Measurements from ENCODE around the gene OSER1.
"Not testable (repeated sequence)": the region's sequence is repeated elsewhere in the genome, so short reads cannot be mapped to it uniquely, and the experiment has no call there.

OSER1 gene
- total RNA-seq = 88.9 to 137 (median 117) reads per million in 4 donors

DNA sequence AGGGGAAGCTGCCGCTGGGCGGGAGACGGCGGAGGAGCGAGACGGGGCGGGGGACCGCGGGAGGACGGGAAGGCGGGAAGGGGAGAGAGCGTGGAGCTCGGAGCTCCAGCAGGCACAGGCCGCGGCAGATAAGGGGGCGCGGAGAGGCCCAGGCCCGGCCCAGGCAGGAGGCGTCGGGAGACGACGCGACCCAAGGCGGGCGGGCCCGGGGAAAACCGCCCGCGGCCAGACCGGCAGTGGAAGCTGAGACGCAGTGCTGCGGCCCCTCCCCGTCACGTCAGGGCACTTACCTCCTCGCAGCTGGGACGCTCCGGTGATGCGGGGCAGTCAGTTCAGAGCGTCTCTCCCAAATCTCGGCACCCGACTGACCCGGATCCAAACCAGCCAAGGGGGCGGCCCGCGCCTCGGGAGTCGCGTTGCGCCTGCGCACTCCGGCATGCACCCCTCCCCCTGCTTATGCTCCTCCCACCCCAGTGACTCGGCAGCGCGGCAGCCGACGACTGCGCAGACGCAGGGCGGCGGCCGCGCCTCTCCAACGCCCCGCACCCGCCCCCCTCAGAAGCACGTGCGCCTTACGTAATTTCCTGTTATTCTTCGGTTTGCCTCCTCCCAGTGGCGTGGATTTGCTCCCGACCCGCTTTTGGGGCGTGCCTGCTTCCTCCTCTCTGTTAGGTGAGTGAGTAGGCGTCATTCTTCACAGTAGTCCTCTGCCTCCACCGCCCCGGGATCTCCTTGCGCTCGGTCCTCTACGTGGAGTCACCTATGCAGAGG, at the start of gene OSER1:
Gene OSER1, minus strand, starts transcription at position 366 of the 771 bp plus-strand sequence. CDS start 3,814 bp downstream, outside the sequence.
- peak; percentile 96 to 99 (median 97) for DNase-seq

DNA sequence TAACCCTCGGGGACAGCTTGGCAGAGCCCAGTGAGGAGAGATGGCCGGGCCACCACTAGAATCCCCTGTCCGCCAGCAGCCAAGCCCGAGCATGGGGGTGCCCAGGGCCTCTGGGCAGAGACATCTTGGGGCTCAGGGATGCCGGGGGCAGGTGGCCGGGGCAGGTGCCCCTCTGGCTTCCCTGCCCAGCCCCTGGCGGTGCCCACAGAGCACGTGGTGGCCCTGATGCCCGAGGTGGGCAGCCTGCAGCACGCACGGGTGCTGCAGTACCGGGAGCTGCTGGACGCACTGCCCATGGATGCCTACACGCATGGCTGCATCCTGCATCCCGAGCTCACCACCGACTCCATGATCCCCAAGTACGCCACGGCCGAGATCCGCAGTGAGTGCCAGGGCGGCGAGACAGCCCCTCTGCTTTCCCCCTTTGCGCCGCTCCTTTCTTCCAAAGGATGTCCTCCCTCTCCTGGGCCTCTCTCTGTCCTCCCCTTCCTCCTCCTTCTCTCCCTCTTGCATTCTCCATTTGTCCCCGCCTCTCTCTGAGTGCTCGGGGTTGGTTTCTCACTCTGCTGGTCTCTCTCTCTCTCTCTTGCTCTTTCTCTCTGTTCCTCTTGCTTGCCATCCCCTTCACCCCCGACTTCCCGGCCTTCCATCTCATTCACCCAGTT, 47.8 kb upstream of the OSER1 start:
- no peak for DNase-seq

DNA sequence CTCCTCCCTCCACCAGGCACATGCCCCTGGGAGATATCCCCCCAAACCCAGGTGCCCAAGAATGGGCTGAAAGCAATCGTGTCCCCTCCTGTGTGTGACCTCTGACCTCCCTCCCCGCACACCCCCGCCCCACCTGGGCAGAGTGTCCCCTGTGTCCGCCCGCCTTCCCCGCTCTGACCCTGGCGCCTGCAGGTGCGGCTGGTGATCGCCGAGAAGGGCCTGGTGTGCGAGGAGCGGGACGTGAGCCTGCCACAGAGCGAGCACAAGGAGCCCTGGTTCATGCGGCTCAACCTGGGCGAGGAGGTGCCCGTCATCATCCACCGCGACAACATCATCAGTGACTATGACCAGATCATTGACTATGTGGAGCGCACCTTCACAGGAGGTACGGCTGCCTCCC, 46.4 kb upstream of the OSER1 start:
- DNase-seq = no peak

DNA sequence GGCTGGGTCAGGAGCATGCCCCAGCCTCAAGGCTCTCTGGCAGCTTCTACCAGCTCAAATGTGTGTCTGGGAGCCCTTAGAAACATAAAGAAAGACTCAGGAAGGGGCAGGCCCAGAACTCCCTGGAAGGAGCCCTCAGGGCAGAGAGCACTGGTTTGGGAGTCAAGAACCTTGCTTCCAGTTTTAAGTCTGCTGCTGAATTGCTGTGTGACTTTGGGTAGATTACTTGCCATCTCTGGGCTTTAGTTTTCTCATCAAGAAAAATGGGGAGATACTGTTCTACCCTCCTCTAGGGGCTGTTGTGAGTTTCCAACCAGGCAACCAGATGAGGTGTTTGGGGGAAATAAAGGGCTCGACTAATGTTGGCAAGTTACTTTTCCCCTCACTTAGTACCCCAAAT, 45.4 kb upstream of the OSER1 start:
- DNase-seq = no peak

DNA sequence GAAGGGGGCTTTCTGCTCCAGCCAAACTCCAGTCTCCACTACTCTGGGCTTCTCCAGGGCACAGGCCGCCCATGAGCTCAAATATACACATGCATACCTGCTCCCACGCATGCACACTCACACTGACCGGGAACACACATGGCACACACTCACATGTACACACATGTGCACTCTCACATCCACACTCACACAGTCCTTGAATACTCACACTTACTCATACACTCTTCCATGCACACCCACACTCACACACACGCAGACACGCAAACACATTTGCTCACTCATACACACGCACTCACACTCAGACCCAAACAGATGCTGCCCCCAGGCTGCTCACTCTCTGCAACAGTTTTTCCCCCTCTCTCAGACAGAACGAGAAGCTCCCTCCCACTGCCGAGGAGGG, 43.5 kb upstream of the OSER1 start:
- no peak for DNase-seq

DNA sequence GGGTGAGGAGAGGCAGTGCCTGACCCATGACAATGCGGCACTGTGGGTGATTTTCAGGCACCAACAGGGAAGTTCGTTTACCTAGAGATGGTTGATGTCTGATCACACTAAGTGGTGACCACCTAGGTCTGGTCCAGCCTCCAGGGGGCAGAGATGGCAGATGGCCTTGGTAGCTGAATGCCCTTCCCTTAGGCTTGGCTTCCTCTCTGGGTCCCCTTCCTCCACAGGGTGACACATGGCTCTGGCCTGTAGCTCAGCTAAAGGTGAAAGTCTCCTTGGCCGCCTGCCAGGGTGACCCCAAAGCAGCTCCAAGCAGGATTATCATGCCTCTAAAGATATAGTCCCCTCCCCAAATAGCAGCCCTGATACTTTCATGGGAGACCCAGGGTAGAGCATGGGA, 43.0 kb upstream of the OSER1 start:
- DNase-seq = no peak

DNA sequence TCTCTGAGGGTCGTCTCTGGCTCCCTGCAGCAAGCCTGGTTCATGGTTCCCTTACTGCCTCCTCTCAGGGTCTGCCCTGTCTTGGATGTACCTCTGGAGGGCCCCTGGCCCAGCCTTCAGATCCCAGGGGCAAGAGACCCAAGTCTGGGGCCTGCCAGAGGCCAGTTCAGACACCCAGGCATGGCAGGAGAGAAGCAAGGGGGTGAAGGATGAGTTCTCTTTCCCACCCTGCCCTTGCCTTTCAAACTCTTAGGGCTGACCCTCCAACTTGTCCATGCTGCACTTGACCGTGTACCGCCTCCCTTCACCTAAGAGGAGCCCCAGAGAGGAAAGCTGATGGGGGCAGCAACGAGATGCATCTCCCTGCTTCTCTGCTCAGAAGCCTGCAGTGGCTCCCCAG, 40.7 kb upstream of the OSER1 start:
- no peak for DNase-seq

DNA sequence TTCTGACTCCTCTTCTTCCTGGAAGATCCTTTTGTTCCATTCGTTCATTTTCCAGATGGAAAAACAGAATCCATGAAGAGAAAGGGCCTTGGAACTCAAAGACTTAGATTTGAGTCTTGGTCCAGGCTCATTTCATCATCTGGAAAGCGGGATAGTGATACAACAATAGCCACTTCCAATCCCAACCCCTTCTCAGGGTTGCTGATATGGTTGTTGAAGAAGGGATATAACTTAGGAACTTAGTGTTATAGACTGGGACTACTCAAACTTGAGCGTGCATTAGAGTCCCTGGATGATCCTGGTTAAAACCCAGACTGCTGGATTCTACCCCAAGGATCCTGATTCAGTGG, 37.8 kb upstream of the OSER1 start:
- DNase-seq = no peak

DNA sequence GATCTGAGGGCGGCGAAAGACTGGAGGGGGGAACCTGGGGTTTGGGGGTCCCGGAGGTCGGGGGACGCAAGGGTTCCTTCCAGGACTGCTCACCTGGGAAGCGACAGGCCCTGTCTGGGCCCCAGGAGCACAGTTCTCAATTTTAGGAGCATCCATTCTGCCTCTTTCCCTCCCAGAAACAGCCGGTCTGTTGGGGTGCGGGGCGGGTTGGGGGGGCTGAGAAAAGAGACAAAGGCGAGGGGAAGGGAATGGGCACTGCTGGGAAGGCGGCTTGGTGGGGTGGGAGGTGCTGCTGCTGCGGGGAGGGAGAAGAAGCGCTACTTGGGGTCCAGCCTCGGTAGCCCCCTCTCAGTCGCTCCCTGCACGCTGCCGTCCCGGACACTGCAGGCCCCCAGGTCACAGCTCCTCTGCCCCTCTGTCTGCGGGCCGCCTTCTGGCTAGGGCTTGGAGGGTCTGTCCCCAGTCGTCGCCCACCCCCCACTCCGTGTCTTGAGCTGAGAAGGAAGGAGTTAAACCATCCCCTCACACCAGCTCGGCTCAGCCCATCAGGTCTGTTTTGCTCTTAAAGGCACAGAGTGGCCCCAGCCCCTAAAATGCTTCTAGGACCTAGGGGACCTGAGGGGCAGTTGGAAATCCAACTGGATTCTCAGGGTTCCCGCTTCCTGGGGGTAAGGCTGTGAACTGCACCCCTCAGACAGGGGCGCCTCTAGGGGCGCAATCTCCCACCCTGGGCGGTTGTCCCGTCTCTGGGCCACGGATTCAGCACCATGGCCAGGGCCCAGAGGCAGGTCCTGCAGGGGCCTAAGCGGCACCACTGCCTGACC, 37.2 kb upstream of the OSER1 start:
- no peak for DNase-seq

DNA sequence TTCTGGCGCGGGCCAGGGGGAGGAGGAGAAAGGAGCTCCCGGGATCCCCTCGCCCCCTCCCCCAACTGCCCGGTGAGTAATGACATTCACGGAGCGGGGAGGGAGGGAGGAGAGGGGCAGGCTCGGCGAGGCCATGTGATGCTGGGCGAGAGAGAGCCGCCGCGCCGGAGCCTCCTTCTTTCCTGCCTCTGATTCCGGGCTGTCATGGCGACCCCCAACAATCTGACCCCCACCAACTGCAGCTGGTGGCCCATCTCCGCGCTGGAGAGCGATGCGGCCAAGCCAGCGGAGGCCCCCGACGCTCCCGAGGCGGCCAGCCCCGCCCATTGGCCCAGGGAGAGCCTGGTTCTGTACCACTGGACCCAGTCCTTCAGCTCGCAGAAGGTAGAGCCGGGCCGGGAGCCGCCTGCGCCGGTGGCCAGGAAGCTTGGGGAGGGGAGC, 36.6 kb upstream of the OSER1 start, which contains the start of gene GDAP1L1:
Gene GDAP1L1, plus strand, starts transcription at position 178 of the 441 bp plus-strand sequence. Its CDS starts 27 bp downstream, at position 205.
- DNase-seq = no peak

DNA sequence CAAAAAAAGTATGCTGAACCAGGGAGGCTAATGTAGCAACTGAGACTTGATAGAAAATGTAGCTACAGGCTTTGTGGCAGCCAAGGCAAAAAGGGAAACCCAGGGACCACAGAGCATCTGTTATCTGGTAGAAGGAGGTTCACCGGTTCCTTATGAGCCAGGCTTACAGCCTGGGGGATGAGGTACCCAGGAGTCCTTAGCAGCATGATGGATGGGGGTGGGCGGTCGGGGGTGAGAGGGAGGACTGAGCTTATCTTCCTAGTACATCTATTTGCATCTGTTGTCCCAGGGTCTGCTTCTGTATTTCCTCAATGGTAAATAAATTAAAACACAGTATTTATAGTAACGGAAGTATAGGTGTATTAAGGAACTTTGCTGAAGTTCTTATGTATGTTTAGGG, 35.4 kb upstream of the OSER1 start:
- no peak for DNase-seq

DNA sequence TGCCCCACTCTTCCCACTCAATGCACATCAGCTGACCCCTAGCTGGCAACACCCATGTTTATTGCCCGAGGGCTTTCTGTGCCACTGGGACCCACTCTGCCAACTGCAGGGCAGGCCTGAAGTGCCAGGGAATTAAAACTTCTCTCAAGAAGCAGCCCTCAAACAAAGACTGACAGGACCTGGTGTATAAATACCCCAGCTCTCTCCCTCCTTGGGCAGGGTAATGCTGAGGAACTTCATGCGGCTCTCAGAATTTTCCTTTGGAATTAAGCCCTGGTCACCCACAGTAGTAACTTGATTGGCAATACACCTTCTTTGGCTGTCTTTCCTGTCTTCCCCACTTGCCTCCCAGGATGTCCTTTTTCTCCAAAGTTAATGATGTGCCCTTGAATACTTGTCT, 31.2 kb upstream of the OSER1 start:
- DNase-seq = no peak

DNA sequence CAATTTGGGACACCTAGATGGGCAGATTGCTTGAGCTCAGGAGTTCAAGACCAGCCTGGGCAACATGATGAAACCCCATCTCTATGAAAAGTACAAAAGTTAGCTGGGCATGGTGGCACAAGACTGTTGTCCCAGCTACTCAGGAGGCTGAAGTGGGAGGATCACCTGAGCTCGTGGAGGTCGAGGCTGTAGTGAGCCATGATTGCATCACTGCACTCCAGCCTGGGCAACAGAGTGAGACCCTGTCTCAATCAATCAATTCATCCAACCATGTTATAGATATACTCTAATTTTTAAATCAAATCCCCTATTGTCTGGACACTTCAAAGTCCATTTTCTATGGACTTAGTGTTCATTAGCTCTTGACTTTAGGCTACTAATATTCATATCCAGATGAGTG, 26.3 kb upstream of the OSER1 start:
- DNase-seq = not testable (repeated sequence)

DNA sequence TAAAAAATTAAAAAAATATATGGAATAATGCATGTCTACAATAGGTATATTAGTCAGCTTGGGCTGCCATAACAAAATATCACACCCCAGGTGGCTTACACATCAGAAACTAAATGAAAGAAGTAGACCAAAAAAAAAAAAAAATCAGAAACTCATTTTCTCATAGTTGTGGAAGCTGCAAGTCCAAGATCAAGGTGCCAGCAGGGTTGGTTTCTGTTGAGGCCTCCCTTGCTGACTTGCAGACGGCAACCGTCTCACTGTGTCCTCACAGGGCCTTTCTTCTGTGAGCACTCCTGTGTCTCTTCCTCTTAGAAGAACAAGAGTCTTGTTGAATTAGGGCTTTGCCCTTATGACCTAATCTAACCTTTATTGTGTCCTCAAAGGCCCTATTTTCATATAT, 25.1 kb upstream of the OSER1 start:
- DNase-seq = no peak

DNA sequence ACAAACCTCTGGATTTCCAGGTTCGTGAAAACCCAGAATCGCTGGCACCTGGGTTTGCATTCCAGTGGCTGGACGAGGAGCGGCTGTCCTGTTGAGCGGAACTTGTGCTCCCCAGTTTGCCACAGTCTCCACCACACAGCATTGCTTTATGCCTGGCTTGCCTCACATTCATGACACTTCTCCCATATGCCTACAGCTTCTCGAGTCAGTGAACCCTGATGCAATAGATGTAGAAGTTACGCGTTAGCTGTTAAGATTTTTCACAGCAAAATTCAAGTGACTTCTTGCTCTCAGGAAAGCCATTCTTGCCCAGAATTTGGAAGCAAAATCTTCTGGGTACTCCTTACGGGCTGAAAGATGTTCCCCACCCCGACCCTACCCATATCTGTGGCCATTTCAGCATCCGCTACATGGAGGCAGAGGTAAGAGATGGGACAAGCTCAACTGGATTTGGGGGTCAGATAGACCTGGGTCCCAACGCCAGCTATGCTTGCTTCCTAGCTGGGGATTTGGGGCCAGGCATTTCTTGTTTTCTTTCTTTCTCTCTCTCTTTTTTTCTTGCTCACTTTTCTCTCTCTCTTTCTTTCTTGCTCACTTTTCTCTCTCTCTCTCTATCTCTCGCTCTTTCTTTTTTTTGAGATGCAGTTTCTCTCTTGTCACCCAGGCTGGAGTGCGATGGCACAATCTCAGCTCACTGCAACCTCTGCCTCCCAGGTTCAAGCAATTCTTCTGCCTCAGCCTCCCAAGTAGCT, 24.2 kb upstream of the OSER1 start:
- no peak for DNase-seq

DNA sequence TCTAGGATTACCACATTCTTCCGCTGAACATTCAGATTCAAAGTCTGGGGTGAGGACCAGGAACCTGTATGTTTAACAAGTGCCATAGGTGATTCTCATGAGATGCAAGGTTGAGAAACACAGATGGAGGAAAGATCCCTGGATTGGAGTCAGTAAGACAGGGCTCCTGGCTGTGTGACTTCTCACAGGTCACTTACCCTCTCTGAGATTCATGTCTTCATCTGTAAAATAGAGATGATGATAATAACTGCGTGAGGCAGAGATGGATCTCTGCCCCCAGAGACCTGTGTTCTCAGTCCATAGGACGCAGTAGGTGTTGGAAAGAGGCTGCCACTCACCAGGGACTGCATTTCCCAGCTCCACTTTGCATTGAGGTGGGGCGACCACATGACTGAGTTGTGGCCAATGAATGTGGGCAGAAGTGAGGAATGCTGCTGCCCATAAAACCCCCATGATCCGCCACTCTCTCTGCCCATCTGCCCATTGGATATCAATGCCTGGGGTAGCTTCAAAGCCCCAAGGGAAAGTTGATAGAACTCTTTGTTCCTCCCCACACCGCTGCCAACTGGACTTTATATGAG, 23.0 kb upstream of the OSER1 start:
- DNase-seq = no peak

DNA sequence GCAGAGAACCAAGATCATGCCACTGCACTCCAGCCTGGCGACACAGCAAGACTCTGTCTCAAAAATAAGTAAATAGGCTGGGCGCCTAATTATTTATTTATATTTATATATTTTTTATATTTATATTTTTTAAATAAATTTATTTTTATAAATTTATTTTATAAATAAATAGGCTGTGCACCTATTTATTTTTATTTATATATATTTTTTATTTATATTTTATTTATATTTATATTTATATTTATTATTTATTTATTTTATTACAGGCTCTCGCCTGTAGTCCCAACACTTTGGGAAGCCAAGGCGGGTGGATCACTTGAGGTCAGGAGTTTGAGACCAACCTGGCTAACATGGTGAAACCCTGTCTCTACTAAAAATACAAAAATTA, 21.9 kb upstream of the OSER1 start:
- not testable (repeated sequence) for DNase-seq

DNA sequence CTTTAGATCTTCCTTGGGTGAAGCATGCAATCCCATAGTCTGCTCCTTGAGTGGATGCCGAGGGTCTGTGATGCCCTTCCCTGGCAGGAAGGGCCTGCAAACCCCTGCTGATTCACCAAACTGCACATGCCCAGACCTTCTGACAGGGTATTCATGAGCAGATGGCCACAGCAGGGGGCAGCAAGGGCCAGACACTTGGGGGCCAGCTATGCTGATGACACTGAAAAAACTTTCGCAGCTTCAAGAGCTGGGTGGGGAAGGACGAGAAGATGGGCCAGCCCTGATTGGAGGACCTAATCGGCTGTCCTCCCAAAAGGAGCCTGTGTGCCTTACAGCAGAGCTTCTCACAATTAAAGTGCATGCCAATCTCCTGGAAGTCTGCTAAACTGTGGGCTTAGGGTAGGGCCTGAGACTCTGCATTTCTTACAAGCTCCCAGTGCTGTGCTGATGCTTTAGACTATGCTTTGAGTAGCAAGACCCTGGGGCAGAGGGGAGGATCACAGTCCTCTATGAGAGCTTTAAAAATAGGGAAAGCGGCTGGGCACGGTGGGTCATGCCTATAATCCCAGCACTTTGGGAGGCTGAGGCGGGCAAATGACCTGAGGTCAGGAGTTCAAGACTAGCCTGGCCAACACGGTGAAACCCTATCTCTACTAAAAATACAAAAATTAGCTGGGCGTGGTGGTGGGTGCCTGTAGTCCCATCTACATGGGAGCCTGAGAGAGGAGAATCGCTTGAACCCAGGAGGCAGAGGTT, 21.3 kb upstream of the OSER1 start:
- DNase-seq = no peak

DNA sequence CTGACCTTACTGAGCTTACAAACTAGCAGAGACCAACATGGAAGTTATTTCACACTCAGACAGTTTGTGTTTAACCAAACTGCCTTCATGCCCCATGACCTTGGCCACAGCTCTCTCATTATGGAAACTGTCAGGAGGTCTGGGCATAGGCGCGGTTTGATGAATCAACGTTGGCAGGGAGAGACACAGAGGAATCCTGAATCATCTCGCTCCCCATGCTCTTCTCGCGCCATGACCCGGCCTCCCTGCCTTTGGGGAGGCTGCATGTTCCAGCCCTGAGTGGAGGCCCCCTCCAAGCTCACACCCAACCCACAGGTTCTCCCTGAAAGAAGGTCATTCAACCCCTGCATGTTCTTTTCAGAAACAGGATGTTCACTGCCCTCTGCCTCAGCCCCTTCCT, 20.6 kb upstream of the OSER1 start:
- no peak for DNase-seq

DNA sequence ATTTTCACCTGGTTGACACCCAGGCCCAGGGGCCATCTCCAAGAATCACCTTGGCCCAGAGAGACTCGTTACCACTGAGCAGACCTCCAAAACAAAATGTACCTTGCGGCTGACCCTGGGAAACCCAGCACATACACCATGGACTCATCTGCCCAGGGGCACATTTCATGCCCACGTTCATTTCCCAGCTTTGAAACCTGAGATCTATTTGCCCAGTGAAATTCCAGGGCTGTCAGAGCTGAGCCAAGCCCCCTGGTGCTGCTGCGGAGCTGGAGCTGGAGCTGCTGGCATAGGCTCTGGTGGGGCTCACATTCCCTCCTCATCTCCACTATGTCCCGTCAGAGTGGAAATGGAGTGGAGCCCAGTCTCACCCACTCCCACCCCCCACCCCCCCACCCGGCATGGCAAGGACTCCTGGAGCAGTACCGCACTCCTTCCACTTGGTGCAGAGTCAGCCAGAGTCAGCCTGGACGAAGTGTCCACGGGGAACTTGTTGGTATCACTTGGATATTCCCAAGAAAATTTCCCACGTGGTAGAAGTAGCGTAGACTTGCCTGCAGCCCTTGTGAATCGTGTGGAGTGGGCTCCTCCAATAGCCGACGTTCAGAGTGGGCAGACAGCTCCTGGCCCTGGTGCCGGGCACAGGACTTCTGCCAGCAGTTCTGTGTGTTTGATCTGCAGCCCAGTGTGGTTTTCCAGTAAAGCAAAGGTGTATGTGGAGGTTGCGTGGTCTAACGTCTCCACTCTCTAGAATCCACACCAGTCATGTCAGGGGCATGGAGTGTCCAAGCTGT, 18.1 kb upstream of the OSER1 start:
- no peak for DNase-seq

DNA sequence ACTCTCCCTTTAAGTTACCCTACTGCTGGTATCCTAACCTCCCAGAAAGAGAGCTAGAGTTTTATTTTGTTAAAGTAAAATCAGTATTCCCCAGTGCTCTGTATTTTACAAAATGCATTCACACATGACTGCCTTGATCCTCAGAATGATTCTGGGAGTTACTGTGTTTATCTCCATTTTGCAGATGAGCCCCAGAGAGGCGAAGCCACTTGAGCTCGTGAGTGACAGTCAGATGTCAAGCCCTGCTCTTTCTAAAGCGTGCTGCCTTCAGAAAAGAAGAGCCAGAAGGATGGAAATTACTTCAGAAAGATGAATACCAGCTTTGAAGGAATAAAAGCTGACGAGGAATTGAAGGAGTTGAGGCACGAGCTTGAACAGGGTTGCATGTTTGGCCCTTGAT, 14.1 kb upstream of the OSER1 start:
- no peak for DNase-seq
